HCT116 (cell line): ENCODE results near the gene CACNA1A.

ENCODE experiments used
- CTCF ChIP-seq, 3 experiments: fragments of 200-600 bp in 1 of 3; sonication (generic) in 1 of 3; IDR thresholded peaks in 2 of 3; conservative IDR thresholded peaks in 1 of 3; 2 replicates each; pipeline ENCODE4 v1.5.1; 2012 to 2017; ENCODE audit warnings: low read depth in 2 of 3, low read length in 2 of 3, antibody characterized with exemption in 1 of 3, borderline replicate concordance in 1 of 3, control low read depth in 1 of 3, mild to moderate bottlenecking in 1 of 3, mixed read lengths in 1 of 3, mixed run types in 1 of 3, moderate library complexity in 1 of 3; ENCODE audit not compliant: insufficient read depth in 1 of 3
- ELF1 ChIP-seq: IDR thresholded peaks from 2 replicates; pipeline ENCODE4 v1.6.1; 2012; ENCODE audit warnings: low read depth, borderline replicate concordance
- POLR2A ChIP-seq: IDR thresholded peaks from 2 replicates; pipeline ENCODE4 v1.7.0; 2011; ENCODE audit warnings: borderline replicate concordance; ENCODE audit not compliant: insufficient read depth, insufficient read length; ENCODE audit errors: extremely low read depth
- POLR2AphosphoS5 ChIP-seq: IDR thresholded peaks from 2 replicates; pipeline ENCODE4 v1.6.1; 2011; ENCODE audit warnings: mild to moderate bottlenecking, low read depth, low read length, moderate library complexity
- RAD21 ChIP-seq: IDR thresholded peaks from 2 replicates; pipeline ENCODE4 v1.6.1; 2012; ENCODE audit warnings: low read depth, mild to moderate bottlenecking
- REST ChIP-seq: IDR thresholded peaks from 2 replicates; pipeline ENCODE4 v1.6.1; 2012; ENCODE audit warnings: low read depth
- SRF ChIP-seq: IDR thresholded peaks from 2 replicates; pipeline ENCODE4 v1.6.1; 2012; ENCODE audit warnings: low read depth
- YY1 ChIP-seq: IDR thresholded peaks from 2 replicates; pipeline ENCODE4 v1.6.1; 2011; ENCODE audit warnings: low read length, low read depth, moderate library complexity, mild to moderate bottlenecking; ENCODE audit not compliant: insufficient replicate concordance; ENCODE audit errors: extremely low read depth
- ZBTB33 ChIP-seq: IDR thresholded peaks from 2 replicates; pipeline ENCODE4 v1.6.1; 2011; ENCODE audit warnings: mild to moderate bottlenecking, low read length, moderate library complexity; ENCODE audit not compliant: insufficient replicate concordance; ENCODE audit errors: extremely low read depth

GRCh38 chr19:13225085-13225484, 281.2 kb downstream of the CACNA1A start:
- TF ChIP-seq ELF1, result no peak
- TF ChIP-seq POLR2A, result no peak
- no peak for TF ChIP-seq CTCF (IDR thresholded peaks at IDR 0.05 in 2 of 3, conservative IDR thresholded peaks at IDR 0.05 in 1 of 3; ENCODE audit: borderline replicate concordance in 1 of 3, insufficient read depth in 1 of 3, low read depth in 2 of 3, low read length in 2 of 3)
- TF ChIP-seq POLR2AphosphoS5, result no peak
- no peak for TF ChIP-seq RAD21
- TF ChIP-seq YY1, result no peak
- no peak for TF ChIP-seq REST
- no peak for TF ChIP-seq ZBTB33
- no peak for TF ChIP-seq SRF
